ENCODE results near the gene WARS2.

Gene WARS2

GRCh38 chr1:119027759-119028158 is 112.7 kb downstream of the WARS2 start:
- no peak for DNase-seq

- no peak for DNase-seq
Measured at GRCh38 chr1:119026956-119027355, 113.5 kb downstream of the WARS2 start.

- no peak for DNase-seq
Measured at GRCh38 chr1:119015547-119015946, 124.9 kb downstream of the WARS2 start.

- DNase-seq, result no peak
Measured at GRCh38 chr1:119012383-119012782, 128.1 kb downstream of the WARS2 start.

- DNase-seq, result no peak
Measured at GRCh38 chr1:119011706-119012105, 128.7 kb downstream of the WARS2 start.

- no peak for DNase-seq
Measured at GRCh38 chr1:119011116-119011515, 129.3 kb downstream of the WARS2 start.

- no peak for DNase-seq
Measured at GRCh38 chr1:119010201-119010600, 130.3 kb downstream of the WARS2 start.

GRCh38 chr1:119009312-119009655 is 131.2 kb downstream of the WARS2 start:
- DNase-seq, result no peak

- peak in 7 of 56 donors; percentile 2 to 32 (median 8) for DNase-seq
Measured at GRCh38 chr1:119008483-119009311, 131.8 kb downstream of the WARS2 start.

GRCh38 chr1:119007670-119008482 is 132.6 kb downstream of the WARS2 start:
- no peak for DNase-seq

- DNase-seq, result no peak
Measured at GRCh38 chr1:119007339-119007669, 133.1 kb downstream of the WARS2 start.

- no peak for DNase-seq
Measured at GRCh38 chr1:119006406-119007279, 133.8 kb downstream of the WARS2 start.

- DNase-seq, result no peak
Measured at GRCh38 chr1:119005724-119006405, 134.6 kb downstream of the WARS2 start.

- no peak for DNase-seq
Measured at GRCh38 chr1:119004781-119005180, 135.7 kb downstream of the WARS2 start.

- no peak for DNase-seq
Measured at GRCh38 chr1:119004129-119004527, 136.3 kb downstream of the WARS2 start.

GRCh38 chr1:119003413-119004128 is 136.9 kb downstream of the WARS2 start:
- no peak for DNase-seq

- DNase-seq, result no peak
Measured at GRCh38 chr1:119002028-119002686, 138.3 kb downstream of the WARS2 start.

GRCh38 chr1:119001181-119002027 is 139.0 kb downstream of the WARS2 start:
- DNase-seq, result no peak

Measured in nucleus accumbens (tissue), 56 donors.